Heart right ventricle (tissue), 16 donors: ENCODE measurements around the gene ESPNL. TPM values are rescaled to one million over a fixed set of nuclear protein-coding genes. Genes with fewer than 3 reads are reported as not detected.

ENCODE experiments used
- ATAC-seq, 8 donors: fragments of 200-7000 bp; cut with Tn5 transposase; one replicate each; pipeline ENCODE4 v1.9.1; 2020; ENCODE audit warnings: mild to moderate bottlenecking in 8 of 8, moderate library complexity in 8 of 8, moderate number of reproducible peaks in 1 of 8
- DNase-seq, 2 donors: peaks; one replicate each; pipeline ENCODE4 v3.0.0-alpha.2; 2020
- H3K27ac ChIP-seq, 10 donors: fragments of 200-600 bp; sonication (generic) in 2 of 10; one replicate each; pipeline versions ENCODE4 v1.5.0 to v1.8.0; 2020 to 2022; ENCODE audit warnings: mild to moderate bottlenecking in 3 of 10
- H3K27me3 ChIP-seq, 7 donors: fragments of 200-600 bp; one replicate each; pipeline ENCODE4 v1.8.0; 2021 to 2022; ENCODE audit warnings: mild to moderate bottlenecking in 2 of 7
- H3K36me3 ChIP-seq, 9 donors: fragments of 200-600 bp; sonication (generic) in 1 of 9; one replicate each; pipeline versions ENCODE4 v1.5.0 to v1.8.0; 2020 to 2022; ENCODE audit warnings: mild to moderate bottlenecking in 2 of 9
- H3K4me1 ChIP-seq, 9 donors: fragments of 200-600 bp; sonication (generic) in 1 of 9; one replicate each; pipeline versions ENCODE4 v1.5.0 to v1.8.0; 2020 to 2022; ENCODE audit warnings: mild to moderate bottlenecking in 4 of 9
- H3K4me3 ChIP-seq, 10 donors: fragments of 200-600 bp; sonication (generic) in 2 of 10; one replicate each; pipeline versions ENCODE4 v1.5.0 to v1.8.0; 2020 to 2022; ENCODE audit warnings: mild to moderate bottlenecking in 7 of 10, moderate library complexity in 2 of 10
- H3K9me3 ChIP-seq, 11 donors: fragments of 200-600 bp in 10 of 11; sonication (generic) in 2 of 11; one replicate each; pipeline versions ENCODE4 v1.5.0 to v1.8.0; 2013 to 2022; ENCODE audit warnings: mild to moderate bottlenecking in 2 of 11, control low read depth in 1 of 11, moderate library complexity in 1 of 11
- CTCF ChIP-seq, 9 donors: fragments of 200-600 bp; sonication (generic) in 2 of 9; IDR thresholded peaks; one replicate each; pipeline versions ENCODE4 v1.5.0 to v1.8.0; 2021 to 2022; ENCODE audit warnings: antibody characterized with exemption in 9 of 9, mild to moderate bottlenecking in 5 of 9, moderate library complexity in 1 of 9
- WGBS, 2 donors: extraction: QIAGEN DNeasy Blood & Tissue Kit; methylation state at CpG; one replicate each; pipeline ENCODE4 v1.1.7; 2013; ENCODE audit warnings: inconsistent platforms in 1 of 2; 5-methylcytosine and 5-hydroxymethylcytosine counted together
- intact Hi-C, 10 donors: fragments of 100-400 bp; cut with DNase I; formaldehyde crosslinking; loops; one replicate each; pipeline versions ENCODE4 v1.11.1 to v1.14.2; 2022
- polyA plus RNA-seq, 2 donors: library from polyadenylated mRNA; stranded (reverse); fragments of 200-250 nt; gene quantifications; one replicate each; pipeline ENCODE4 v1.2.3, GENCODE V29; 2013
- total RNA-seq, 10 donors: library from RNA; stranded (reverse); fragmentation: NEBNext Ultra II Directional in 3 of 10; extraction: Animal tissue kit (Norgen Biotek cat#: 25700) in 3 of 10; gene quantifications; one replicate each; pipeline versions ENCODE4 v1.2.1 to v1.2.4, GENCODE V29; 2021 to 2023
- donor health status: Arrhythmogenic right ventricular cardiomyopathy.
- donor health status: ischemic (EF 13 %, LVEDD 7.1; RV severe dilation, severe dysfunction).
- donor health status: healthy with polysubstance abuse.
- donor health status: DM: no; HTN: yes; CAD: no.
- donor health status: DM: no; HTN: no; CAD: no.
- donor health status: ischemic (EF 25% LVEDD 6.9; RV normal size, moderate dysfunction).
- donor health status: ischemic (EF 25% LVEDD 5.7; RV mildly dilated, moderate dysfunction).
- donor health status: healthy.
- donor health status: DM: yes; HTN: yes; CAD: no.
- donor health status: Ischemic cardiomyopathy.
- donor health status: ischemic (EF 35%, LVEDD 5.7; RV mildly dilated, moderate dysfunction).
- donor health status: nonischemic (EF 11% LVEDD 7.7; RV severe dilation, severe dysfunction).
- donor health status: DM: yes; HTN: yes; CAD: no.
- donor health status: PGD.
- donor health status: ischemic (EF 29% LVEDD 5.4; RV normal size, mild dysfunction).
- donor health status: nonischemic (EF 23%, LVEDD 6.1; RV moderate dilation, normal function).

ESPNL gene
- total and polyA plus RNA-seq, 12 donors: 0.01 to 1.7 (median 0.33) TPM; not detected in 2

GRCh38 chr2:238098901-238099713, 1.0 kb upstream of the ESPNL start:
- Histone ChIP-seq H3K9me3 (no peaks in the 10 kb centered on the region), H3K27me3 (no peaks in the 10 kb centered on the region), H3K4me3 (no peak overlapping the region), H3K4me1 (peaks cover 0 to 13% (median 0%) of the 10 kb centered on the region in 9 donors), H3K36me3 (no peaks in the 10 kb centered on the region), H3K27ac (peak overlapping the region in 3 of 10 donors; percentile 6 to 73 (median 9))
- no peak for DNase-seq
- ATAC-seq: peak in 4 of 8 donors; percentile 10 to 27 (median 22)
- TF ChIP-seq CTCF (IDR thresholded peaks at IDR 0.05): no peak
- 74 to 80% methylated on average over 17 of the region's 17 CpGs for WGBS, 2 donors
- intact Hi-C loops: no loop called here

DNA sequence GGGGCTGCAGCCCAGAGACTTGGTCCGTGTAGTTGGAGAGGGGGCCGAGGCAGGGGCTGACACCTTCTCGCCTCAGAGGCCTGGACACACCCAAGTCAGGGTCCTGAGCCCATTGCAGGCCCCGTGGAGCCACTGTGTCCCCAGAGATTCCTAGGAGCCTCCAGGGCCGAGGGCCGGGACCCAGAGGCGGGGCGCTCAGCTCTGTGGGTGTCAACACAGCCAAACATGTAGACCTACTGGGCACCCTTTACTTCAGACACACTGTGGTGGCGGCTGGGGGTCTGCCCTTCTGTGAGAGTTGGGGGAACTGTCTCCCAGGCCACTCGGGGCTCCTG, 459 bp upstream of the ESPNL start:
- 85 to 87% methylated on average over 10 of the region's 10 CpGs for WGBS, 2 donors
- no peaks in the 10 kb centered on the region for H3K27me3 ChIP-seq
- DNase-seq: no peak
- H3K4me3 ChIP-seq: no peak overlapping the region
- H3K36me3 ChIP-seq: no peaks in the 10 kb centered on the region
- H3K27ac ChIP-seq: peak overlapping the region in 1 of 10 donors; percentile 73
- no peaks in the 10 kb centered on the region for H3K9me3 ChIP-seq
- intact Hi-C loops: no loop called here
- no peak for ATAC-seq
- peaks cover 0 to 13% (median 0%) of the 10 kb centered on the region in 9 donors for H3K4me1 ChIP-seq
- TF ChIP-seq CTCF (IDR thresholded peaks at IDR 0.05): no peak

DNA sequence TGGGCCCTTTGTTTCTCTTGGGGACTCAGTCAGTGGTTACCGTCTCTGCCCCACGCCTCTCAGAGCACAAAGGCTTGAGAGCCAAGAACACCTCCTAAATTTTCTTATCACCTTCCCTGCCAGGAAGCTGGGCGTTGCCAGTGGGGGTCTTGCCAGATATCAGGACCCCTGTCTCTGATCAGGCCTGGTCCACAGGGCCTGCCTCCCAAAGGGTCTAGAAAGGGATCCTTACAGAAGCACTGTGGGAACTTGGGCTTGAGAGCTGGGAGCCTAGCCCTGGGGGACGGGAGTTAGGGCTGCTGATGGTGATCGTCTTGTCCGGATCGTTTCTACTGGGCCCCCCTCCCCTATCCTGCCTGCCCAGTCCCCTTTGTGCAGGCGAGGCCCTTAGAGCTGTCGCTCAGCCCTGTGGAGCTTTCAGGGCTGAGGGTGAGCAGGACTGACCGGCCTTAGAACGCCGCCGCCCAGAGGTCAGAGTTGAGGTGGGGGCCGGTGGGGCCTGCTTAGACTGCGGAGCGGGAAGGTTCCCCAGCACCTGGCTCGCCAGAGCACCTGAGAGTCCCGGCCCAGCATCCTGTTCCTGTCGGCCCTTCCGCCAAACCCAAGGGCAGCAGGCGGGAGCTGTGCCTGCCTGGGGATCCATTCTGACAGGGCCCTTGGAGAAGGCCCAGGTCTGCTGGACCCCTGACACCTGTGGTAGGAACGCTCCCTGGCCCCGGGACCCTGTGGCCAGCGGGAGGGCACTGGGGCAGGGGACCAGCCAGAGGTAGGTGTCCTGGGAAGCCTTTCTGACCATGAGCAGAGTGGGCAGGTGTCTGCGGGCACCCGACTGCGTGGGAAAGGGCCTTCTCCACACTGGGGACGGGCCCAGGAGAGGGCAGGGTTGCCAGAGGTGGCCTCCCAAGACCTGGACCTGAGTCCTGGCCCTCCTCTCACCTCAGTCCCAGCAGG, 956 bp downstream of the ESPNL start:
- Histone ChIP-seq H3K27me3 (peaks cover 0 to 4% (median 0%) of the 10 kb centered on the region in 7 donors), H3K4me3 (no peak overlapping the region), H3K27ac (no peak overlapping the region), H3K4me1 (peaks cover 0 to 13% (median 0%) of the 10 kb centered on the region in 9 donors), H3K36me3 (no peaks in the 10 kb centered on the region), H3K9me3 (no peaks in the 10 kb centered on the region)
- DNase-seq (no peak), ATAC-seq (no peak)
- no peak for TF ChIP-seq CTCF (IDR thresholded peaks at IDR 0.05)
- WGBS, 2 donors: 86 to 87% methylated on average over 28 of the region's 28 CpGs
- intact Hi-C loops: no loop called here
